ENCODE data around the gene EVA1C. TPM values are rescaled to one million over a fixed set of nuclear protein-coding genes. Genes with fewer than 3 reads are reported as not detected.

Gene EVA1C
- total RNA-seq, 2 experiments from 2014 or later: 11.1 to 12.7 TPM

DNA sequence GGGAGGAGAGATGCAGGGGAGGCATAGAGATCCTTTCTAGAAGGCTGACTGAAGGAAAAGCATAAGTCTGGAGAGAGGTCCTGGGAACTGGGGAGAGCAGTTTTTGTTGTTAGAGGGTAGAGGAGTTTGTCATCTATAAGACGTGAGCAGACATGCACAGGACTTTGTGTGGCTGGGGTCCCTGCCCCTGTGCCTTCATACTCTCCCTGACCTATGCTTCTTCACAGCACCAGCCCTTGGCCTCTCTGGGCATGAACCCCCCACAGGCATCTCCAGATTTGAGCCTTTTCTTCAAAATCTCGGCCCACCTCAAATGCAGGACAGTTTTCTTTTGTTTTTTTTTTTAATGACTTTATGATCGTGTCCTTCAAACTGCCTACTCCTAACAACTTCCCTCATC, 79.9 kb downstream of the EVA1C start:
- H3K27me3 Mint-ChIP-seq: no peaks in the 10 kb centered on the region
- H3K4me1 ChIP-seq (ENCODE audit: insufficient read depth, low read length): peaks cover 13% of the 10 kb centered on the region
- POLR2A ChIA-PET: no interaction called here
- ATAC-seq (ENCODE audit: poor library complexity): no peak
- intact Hi-C loops (cut with DNase I, micrococcal nuclease): loop anchor here (5.0 to 10.0 kb wide), 3 partner anchors 72 to 80 kb away; partner anchors contain the start of gene EVA1C (in 1 of the 2)
- H3K27ac ChIP-seq (ENCODE audit: low read depth in 1 of 2, low read length in 2 of 2): no peak overlapping the region
- peaks cover 19% of the 10 kb centered on the region for H3K36me3 Mint-ChIP-seq (ENCODE audit: low read depth)
- H3K36me3 ChIP-seq (ENCODE audit: insufficient read depth, low read length): peaks cover 14% of the 10 kb centered on the region
- TF ChIP-seq, protein P1, sequence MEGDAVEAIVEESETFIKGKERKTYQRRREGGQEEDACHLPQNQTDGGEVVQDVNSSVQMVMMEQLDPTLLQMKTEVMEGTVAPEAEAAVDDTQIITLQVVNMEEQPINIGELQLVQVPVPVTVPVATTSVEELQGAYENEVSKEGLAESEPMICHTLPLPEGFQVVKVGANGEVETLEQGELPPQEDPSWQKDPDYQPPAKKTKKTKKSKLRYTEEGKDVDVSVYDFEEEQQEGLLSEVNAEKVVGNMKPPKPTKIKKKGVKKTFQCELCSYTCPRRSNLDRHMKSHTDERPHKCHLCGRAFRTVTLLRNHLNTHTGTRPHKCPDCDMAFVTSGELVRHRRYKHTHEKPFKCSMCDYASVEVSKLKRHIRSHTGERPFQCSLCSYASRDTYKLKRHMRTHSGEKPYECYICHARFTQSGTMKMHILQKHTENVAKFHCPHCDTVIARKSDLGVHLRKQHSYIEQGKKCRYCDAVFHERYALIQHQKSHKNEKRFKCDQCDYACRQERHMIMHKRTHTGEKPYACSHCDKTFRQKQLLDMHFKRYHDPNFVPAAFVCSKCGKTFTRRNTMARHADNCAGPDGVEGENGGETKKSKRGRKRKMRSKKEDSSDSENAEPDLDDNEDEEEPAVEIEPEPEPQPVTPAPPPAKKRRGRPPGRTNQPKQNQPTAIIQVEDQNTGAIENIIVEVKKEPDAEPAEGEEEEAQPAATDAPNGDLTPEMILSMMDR (IDR thresholded peaks at IDR 0.05): no peak
- DNase-seq: no peak
- no peak overlapping the region for H3K4me3 ChIP-seq (ENCODE audit: low read length)
- peaks cover 6% of the 10 kb centered on the region for H3K4me1 Mint-ChIP-seq (ENCODE audit: low read depth)
- H3K4me3 Mint-ChIP-seq: no peak overlapping the region
- no peak overlapping the region for H3K27ac Mint-ChIP-seq
- H3K27me3 ChIP-seq (ENCODE audit: control insufficient read depth in 1 of 2, insufficient read depth in 2 of 2, low read length in 2 of 2): no peaks in the 10 kb centered on the region
- H3K9me3 ChIP-seq (ENCODE audit: control insufficient read depth in 1 of 2, insufficient read depth in 1 of 2, low read length in 2 of 2): no peaks in the 10 kb centered on the region
- CTCF ChIA-PET: no interaction called here
- H3K9me3 Mint-ChIP-seq: no peaks in the 10 kb centered on the region

DNA sequence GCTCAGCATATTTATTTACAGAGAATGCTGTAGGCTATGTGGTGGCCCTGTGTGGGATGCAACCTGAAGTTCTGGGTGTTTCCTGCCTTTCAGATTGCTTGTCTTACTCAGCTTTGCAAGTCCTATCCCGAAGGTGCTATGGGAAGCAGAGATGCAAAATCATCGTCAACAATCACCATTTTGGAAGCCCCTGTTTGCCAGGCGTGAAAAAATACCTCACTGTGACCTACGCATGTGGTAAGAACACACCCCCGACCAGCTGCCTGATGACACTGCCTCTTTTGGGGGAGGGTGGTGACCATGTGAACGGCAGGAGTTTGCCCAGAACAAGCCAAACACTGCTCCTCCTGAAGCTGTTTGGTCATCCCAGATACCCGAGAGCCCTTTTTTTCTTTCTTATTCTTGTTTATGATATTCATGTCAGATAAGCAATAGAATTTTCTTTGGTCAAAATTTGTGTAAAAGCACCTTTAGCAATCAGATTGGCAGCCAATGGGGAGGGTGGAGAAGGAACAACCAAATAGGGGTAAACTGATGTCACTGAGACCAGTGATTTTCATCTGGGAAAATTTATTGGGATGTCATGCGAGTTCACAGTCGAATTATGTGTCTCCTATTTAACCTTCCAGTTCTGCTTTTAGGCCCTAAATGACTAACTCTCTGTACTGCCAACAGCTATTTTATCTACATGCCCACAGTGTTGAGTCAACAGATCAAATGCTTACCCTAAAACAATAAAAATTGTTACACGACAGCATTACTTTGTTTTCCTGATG, 82.6 kb downstream of the EVA1C start:
- peaks cover 14% of the 10 kb centered on the region for H3K36me3 ChIP-seq (ENCODE audit: insufficient read depth, low read length)
- no peaks in the 10 kb centered on the region for H3K9me3 ChIP-seq (ENCODE audit: control insufficient read depth in 1 of 2, insufficient read depth in 1 of 2, low read length in 2 of 2)
- Mint-ChIP-seq H3K27ac (peak overlapping the region; percentile 31), H3K27me3 (no peaks in the 10 kb centered on the region), H3K9me3 (no peaks in the 10 kb centered on the region), H3K4me3 (no peak overlapping the region), H3K4me1 (ENCODE audit: low read depth) (peaks cover 10% of the 10 kb centered on the region), H3K36me3 (ENCODE audit: low read depth) (peaks cover 28% of the 10 kb centered on the region)
- DNase-seq: peak in 1 of 14 experiments; percentile 17
- peaks cover 13% of the 10 kb centered on the region for H3K4me1 ChIP-seq (ENCODE audit: insufficient read depth, low read length)
- ChIA-PET CTCF (no interaction called here), POLR2A (interaction anchor here (0.8 kb wide), 1 partner anchor 276 kb away, joined by 3 read pairs; the partner anchor contains the start of gene PAXBP1)
- H3K4me3 ChIP-seq (ENCODE audit: low read length): no peak overlapping the region
- no peaks in the 10 kb centered on the region for H3K27me3 ChIP-seq (ENCODE audit: control insufficient read depth in 1 of 2, insufficient read depth in 2 of 2, low read length in 2 of 2)
- intact Hi-C loops (cut with DNase I, micrococcal nuclease): loop anchor here (5.0 to 10.0 kb wide), 4 partner anchors 70 to 83 kb away; partner anchors contain the start of gene EVA1C (in 1 of the 2)
- TF ChIP-seq, protein P1 (IDR thresholded peaks at IDR 0.05): no peak
- ATAC-seq (ENCODE audit: poor library complexity): no peak
- H3K27ac ChIP-seq (ENCODE audit: low read depth in 1 of 2, low read length in 2 of 2): no peak overlapping the region

DNA sequence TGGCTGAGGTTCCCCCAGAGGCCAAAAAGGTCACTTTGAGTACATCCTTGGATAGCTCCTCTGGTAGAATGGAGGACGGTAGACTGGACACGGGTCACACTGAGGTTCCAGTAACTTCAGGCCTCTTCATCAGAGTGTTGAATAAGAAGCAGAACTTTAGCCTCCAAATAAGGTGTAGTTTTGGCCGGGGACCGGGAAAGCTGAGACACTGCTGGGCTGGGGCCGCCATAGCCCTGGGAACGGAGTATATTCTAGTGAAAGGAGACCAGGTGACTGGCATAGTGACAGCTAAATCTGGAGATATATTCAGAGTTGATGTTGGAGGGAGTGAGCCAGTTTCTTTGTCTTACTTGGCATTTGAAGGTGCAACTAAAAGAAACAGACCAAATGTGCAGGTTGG, 84.1 kb downstream of the EVA1C start:
- Histone ChIP-seq H3K36me3 (ENCODE audit: insufficient read depth, low read length) (peaks cover 12% of the 10 kb centered on the region), H3K4me3 (ENCODE audit: low read length) (no peak overlapping the region), H3K4me1 (ENCODE audit: insufficient read depth, low read length) (peaks cover 13% of the 10 kb centered on the region), H3K27me3 (ENCODE audit: control insufficient read depth in 1 of 2, insufficient read depth in 2 of 2, low read length in 2 of 2) (no peaks in the 10 kb centered on the region), H3K27ac (ENCODE audit: low read depth in 1 of 2, low read length in 2 of 2) (no peak overlapping the region), H3K9me3 (ENCODE audit: control insufficient read depth in 1 of 2, insufficient read depth in 1 of 2, low read length in 2 of 2) (no peaks in the 10 kb centered on the region)
- H3K36me3 Mint-ChIP-seq (ENCODE audit: low read depth): peaks cover 35% of the 10 kb centered on the region
- DNase-seq (peak in 1 of 14 experiments; percentile 11), ATAC-seq (ENCODE audit: poor library complexity) (no peak)
- H3K9me3 Mint-ChIP-seq: no peaks in the 10 kb centered on the region
- POLR2A ChIA-PET: no interaction called here
- no peak overlapping the region for H3K4me3 Mint-ChIP-seq
- CTCF ChIA-PET: no interaction called here
- TF ChIP-seq, protein P1 (IDR thresholded peaks at IDR 0.05): no peak
- intact Hi-C loops (cut with DNase I, micrococcal nuclease): loop anchor here (5.0 to 10.0 kb wide), 2 partner anchors 68 to 79 kb away; no protein-coding TSS in a partner anchor
- no peaks in the 10 kb centered on the region for H3K27me3 Mint-ChIP-seq
- H3K4me1 Mint-ChIP-seq (ENCODE audit: low read depth): peaks cover 4% of the 10 kb centered on the region
- peak overlapping the region; percentile 38 for H3K27ac Mint-ChIP-seq
